ENCODE results near the gene IGSF21.

Gene IGSF21

DNA sequence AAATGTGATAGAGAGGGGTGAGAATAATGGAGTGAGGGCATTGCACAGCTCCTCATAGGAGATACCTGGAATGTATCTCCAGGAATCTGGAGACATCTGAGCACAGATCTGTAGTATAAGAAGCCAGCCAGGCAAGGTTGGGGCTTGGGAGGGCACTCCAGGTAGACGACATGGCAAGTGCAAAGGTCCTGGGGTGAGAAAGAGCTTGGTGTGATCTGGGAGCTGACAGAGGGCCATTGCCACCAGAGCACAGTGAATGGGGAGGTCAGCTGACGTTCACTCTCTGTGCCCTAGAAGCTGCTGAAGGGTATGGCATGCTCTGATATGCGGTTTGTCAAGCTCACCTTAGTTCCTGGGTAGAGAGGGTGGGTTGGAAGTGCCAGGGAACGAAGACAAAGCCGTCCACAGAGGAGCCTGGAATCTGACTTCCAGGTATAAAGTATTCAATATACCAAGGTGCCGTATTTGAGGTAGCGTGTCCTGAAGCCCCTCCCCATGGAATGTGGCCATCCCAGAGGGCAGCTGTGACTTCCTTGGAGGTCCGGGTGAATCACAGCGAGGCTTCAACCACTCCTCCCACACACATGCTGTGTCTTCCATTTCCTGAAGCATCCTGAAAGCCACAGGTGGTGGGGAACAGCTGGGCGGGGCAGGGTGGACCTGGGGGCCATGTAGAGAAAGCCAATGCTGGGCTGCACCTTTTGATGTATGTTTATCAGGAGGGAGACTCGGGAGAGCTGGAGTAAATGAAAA lies 190.5 kb downstream of the IGSF21 start:
- no peak for DNase-seq (ENCODE audit: low read depth in 2 of 2)

DNA sequence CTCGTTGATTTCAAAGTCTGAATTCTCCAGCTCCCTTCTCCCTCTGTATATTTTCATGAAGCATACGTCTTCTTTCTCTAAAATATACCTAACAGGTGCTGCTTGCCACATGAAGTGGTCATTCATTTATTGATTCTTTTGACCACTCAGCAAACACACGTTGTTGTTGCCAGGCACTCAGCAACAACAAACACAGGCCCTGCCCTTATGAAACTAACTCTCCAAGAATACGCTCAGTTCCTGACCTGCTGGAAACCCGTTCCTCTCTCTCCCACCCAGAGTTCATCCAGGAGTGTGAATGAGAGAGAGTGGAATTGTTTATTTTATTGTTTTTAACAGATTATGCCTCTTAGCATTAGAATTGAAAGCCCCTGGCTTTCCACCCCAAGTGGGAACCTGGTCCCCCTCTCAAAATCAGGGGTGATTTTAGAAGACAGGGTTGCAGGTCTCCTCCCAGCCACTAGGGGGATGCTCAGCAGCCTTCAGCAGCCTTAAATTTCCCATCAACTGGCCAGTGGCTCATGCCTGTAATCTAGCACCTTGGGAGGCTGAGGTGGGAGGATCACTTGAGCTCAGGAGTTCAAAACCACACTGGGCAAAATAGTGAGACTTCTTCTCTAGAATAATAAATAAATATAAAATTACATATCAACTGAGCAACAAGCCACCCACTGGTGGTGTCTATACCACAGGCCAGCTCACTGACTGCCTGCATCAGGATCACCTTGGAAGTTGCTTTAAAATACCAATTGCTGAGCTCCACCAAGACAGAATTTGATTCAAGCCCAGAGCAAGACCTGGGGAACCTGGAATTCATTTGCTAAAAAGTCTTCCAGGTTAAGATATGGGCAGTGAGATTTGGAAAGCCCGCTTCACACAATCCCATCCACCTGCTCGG lies 192.1 kb downstream of the IGSF21 start:
- DNase-seq (ENCODE audit: low read depth in 2 of 2): no peak

DNA sequence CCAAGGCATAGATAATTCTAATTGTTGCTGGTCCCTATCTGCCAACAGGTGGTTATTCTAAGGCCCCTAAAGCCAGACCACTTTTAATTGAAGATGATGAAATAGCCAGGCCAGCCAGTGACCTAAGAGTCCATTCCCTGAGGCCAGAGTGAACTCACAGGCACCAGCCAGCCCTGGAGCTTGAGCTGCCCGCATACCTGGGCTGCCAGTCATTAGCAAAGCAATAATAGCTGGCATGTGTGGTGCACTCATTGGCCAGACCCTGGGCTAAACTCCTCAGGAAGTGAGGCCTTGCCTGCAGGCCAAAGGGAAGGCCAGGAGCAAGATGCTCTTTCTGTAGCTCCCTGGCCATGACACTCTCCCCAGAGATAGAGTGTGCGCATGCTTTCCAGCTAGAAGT lies 192.8 kb downstream of the IGSF21 start:
- DNase-seq (ENCODE audit: low read depth in 2 of 2): no peak

DNA sequence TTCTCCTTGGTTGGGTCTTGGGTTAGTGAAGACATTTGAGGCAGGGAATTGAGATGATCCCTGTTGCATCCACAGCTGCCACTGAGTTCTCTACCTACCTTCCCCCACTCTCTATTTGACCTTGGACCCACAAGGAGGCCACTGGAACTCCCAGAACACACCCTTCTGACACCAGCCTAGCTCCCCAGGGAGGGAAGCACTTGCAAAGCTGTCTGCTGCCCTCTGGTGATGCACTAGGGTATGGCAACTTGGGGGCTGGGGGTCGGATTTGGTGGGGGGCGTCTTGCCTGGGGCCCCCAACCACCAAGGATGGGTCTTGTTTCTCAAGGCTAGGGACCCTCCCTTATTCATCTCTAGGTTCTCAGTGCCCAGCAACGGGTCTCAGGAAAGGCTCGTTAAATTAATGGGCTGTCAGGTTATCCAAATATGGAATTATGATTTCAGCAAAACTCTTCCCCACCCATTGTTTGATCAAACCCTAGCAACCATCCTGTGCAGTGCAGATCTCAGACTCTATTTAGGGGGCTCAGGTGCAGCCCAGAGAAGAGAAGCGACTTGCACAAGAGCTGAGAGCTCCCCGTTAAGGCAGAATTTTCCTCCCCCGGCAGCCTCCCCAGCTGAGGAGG lies 195.3 kb downstream of the IGSF21 start:
- no peak for DNase-seq (ENCODE audit: low read depth in 2 of 2)

DNA sequence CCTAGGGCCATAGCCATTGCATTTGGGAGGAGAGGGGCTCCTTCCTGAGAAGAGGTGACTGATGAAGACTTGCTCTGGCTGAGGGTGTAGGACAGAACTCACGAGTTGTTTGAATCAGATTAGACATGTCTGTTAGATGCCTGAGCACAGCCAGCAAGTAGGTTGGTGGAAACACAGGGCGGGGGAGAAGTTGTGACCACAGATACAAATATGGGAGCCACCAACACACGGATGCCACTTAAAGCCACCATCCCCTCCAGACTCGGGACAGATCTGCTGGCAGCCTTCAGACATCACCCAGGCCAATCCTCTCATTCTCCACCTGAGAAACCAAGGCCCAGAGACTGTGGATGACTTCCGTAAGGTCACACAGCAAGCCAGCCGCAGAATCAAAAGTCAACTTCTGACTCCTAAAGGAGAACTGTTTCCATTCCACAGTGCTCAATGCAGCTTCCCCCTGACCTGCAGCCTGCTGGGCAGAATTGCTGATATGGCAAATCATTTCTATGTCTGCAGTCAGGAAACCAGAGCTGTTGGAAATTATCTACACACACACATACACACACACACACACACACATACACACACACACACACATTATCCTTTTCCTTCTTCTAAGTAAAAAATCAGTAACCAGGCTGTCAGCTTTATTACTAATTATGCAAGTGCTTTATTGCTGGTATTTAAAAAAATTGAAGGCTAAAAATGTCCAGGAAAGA lies 196.7 kb downstream of the IGSF21 start:
- DNase-seq (ENCODE audit: low read depth in 2 of 2): no peak

DNA sequence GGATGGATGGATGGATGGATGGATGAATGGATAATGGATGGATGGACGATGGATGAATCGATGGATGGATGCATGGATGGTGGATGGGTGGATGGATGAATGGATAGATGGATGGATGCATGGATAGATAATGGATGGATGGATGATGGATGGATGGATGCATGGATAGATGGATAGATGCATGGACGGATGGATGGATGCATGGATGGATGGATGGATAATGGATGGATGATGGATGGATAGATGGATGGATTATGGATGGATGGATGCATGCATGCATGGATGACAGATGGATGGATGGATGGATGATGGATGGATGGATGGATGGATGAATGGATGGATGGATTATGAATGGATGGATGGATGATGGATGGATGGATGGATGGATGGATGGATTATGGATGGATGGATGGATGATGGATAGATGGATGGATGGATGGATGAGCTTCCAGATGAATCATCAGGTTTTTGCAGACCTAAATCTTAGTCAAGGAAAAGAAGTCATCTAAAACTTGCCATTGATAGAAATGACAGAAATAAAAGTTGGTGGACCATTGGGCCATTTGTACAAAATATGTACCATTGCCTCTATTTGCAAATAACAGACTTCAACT lies 197.7 kb downstream of the IGSF21 start:
- no peak for DNase-seq (ENCODE audit: low read depth in 2 of 2)

DNA sequence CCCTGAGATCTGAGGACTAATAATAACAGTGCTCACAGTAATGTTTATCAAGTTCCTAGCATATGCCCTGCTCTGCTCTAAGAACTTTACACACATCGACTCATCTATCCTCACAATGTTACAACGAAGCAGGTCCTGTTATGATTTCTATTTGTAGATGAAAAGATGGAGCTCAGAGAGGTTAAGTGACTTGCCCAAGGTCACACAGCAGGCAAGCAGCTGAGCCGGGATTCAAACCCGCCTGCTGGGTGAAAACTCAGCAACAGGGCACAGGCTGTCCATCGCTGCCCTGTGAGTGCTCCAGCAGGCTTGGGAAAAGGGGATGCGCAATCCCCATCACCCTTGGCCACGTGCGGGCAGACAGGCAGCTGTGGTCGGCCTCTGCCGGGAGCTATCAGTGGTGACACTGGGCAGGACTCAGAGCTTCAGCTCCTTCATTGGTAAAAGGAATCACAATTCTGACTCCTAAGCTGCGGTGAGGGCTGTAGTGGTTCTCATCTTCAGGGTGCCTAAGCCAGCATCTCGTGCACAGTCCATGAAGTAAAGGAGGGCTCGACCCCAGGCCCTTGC lies 199.8 kb downstream of the IGSF21 start:
- no peak for DNase-seq (ENCODE audit: low read depth in 2 of 2)

DNA sequence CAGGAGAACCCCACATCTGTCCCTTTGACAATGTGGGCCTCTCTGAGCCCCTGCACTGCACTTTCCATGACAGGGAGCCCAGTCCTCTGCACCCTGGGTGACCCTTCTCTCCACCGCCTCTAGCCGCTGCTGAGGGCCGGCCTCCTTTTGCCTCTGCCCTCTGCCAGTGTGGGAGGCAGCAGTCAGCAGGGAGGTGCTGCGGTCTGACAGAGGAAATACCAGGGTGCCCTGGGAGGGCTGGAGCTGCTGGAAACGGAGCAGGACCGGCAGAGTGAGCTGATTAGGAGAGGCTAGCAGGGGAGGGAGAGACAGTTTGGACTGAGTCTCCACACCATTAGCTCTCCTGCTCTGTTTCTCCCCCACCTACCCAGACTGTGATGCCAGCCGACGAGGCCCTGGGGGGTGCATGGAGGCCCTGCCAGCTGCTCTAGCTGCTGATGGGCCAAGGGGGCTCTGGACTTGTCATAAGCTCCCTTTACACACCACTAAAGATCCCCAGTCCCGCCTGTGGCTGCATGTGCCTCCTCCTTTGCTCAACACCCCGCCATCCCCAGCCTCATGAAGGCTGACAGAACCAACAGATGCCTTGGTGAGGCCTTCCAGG lies 202.1 kb downstream of the IGSF21 start:
- DNase-seq (ENCODE audit: low read depth in 2 of 2): no peak

DNA sequence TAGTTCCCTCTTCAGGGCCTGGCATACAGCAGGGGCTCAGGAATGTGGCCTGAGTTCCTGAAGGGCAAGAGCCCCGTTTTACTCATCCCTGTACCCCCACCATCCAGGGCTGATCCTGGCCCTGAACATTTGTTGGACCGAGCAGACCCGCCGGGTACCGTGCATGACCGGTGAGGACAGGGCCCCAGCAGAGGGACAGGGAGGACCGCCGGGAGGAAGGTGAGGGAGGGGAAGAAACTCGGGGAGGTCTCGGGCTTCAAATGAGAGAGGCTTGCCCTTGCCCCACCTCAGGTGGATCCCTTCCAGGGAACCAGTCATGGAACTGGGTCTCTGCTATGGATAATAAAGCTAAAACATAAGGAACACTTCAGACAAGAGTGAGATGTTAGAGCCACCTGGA lies 205.4 kb downstream of the IGSF21 start:
- DNase-seq (ENCODE audit: low read depth in 2 of 2): no peak

DNA sequence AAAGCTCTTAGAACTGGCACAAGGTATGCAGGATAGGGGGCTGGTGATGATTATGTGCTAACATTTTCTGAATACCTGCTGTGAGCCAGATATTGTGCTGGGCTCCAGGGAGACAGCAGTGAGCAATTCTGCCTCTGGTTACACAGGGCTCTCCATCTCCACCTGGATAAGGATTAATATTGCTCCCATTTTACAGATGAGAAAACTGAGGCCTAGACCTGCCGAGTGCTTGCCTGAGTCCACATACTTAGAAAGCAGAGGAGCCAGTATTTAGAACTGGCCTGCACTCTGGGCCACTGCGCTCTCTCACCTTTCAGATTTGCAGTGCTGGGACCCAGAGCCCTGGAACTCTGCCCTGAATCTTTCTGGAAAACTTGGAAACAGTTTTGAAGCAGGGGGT lies 205.9 kb downstream of the IGSF21 start:
- no peak for DNase-seq (ENCODE audit: low read depth in 2 of 2)

DNA sequence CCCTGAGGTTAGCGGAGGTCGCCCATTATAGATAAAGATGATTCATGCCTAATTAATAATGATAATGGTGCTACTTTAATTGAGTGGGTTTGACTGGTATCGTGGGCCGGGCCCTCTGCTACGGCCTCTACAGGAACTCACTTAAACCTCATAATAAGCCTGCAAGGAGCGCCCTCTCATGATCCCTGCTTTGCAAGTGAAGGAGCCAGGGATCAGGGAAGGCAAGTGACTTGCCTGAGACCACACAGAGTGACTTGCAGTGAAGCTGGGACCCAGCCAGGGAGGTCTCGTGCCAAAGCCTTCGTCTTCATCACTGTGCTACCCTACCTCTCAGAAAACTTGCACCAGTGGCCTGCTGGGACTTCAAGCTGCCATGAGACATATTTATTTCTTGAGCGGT lies 206.8 kb downstream of the IGSF21 start:
- no peak for DNase-seq (ENCODE audit: low read depth in 2 of 2)

DNA sequence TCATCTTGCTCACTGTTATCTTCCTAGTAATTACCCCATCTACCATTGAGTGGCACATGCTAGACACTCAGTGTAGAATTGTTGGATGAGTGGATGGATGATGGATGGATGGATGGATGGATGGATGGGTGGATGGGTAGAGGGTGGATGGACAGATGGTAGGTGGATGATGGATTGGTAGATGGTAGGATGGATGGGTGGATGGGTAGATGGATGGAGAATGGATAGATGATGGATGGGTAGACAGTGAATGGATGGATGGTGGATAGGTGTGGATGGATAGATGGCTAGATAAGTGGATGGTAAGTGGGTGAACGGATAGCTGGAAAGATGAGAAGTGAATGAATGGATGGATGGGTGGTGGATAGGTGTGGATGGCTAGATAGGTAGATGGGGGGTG lies 207.9 kb downstream of the IGSF21 start:
- no peak for DNase-seq (ENCODE audit: low read depth in 2 of 2)

DNA sequence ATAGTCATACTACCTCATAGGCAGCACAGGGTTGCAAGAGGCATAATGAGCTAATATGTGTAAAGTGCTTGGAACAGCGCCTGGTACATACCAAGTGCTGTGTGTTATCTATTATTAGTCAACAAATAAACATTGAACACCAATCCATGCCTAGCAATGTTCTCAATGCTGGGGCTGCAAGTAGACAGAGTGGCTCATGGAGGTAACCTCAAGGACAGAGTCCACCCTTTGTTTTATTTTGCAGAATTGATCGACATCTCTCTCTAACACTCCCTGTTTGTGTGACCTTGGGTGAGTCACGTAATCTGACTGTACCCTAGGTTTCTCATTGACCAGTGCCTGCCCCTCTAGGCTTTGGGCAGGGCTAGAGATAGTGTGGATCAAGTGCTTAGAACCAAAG lies 209.2 kb downstream of the IGSF21 start:
- DNase-seq (ENCODE audit: low read depth in 2 of 2): no peak

DNA sequence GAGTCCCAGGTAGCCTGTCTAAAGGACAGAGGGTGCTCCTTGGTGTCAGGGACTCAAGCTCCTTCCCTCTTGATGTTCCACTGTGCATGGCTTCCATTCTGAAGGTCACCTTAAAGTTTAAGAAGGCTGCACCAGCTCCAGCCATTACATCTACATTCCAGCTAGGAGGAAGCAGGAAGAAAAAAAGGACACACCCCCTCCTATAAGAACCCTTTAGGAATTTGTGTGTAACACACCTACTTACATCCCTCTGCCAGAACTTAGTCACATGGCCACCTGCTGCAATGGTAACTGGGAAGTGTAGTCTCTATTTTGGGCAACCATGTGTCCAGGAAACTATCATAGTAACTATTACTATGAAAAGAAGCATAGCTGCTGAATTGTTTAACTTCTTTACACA lies 211.5 kb downstream of the IGSF21 start:
- DNase-seq (ENCODE audit: low read depth in 2 of 2): no peak

DNA sequence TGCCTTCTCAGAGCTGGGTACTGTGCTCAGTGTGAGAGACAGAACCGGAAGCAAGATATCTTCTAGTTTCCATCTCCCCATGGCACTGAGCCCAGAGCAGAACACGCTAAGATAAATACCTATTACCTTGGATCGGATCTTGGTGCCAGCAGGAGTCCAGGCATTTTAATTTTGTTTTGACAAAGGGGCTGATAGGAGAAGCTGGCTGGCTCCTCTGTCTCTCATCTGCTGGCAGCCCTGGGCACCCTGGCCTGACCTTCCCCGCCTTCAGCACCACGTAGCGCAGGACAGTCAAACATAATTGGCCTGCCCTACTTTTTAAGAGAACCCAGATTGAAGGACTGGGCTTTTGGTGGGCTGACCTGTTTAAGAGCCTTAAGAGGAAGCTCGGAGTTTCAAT lies 212.5 kb downstream of the IGSF21 start:
- DNase-seq (ENCODE audit: low read depth in 2 of 2): no peak

DNA sequence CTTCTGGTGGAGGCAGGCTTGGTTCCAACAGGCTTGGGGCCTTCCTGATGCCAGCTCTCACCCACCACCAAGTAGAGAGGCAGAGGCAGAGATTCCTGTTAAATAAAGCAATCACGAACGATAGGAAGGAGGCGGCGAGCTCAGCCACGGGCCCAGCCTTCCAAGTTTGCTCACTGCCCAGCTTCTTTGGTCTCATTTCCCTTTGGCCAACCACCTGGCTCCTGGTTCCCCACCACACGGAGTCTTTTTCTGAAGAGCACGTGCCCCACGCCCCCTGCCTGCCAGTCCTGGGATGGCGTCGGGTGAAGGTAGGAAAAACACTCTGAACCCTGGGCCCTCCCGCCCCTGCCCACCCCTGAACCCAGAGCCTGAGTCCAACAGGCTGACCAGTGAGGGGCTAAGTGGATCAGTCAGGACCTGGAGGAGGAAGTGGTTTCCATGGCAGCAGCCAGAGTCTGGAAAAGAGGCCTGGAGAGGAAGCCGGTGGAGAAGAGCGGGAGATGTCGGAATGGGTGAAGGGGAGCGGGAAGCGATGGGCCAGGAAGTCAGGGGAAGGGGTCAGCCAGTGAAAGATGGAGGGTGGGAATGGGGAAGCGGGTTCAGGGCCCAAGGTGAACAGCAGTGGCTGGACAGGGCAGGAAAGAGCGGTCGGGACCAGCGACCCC lies 214.9 kb downstream of the IGSF21 start:
- no peak for DNase-seq (ENCODE audit: low read depth in 2 of 2)

DNA sequence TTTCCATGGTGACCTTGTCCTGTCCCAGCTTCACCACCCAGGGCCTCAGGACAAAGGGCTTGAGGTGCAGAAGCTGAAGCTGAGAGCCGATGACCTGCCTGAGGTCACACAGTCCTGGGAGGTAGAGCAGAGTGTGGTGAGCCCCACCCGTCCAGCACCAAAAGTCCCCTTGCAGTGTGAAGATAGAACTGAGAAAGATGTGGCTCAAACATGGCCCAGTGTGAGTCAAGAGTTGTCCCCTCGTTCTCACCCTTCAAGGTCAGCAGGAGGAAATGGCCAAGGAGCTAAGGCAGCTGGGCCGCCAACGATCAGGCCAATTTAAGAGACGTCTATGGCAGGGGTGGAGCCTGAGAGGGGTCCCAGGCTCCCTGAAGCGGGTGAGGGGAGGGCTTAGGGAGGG lies 215.7 kb downstream of the IGSF21 start:
- DNase-seq (ENCODE audit: low read depth in 2 of 2): no peak

DNA sequence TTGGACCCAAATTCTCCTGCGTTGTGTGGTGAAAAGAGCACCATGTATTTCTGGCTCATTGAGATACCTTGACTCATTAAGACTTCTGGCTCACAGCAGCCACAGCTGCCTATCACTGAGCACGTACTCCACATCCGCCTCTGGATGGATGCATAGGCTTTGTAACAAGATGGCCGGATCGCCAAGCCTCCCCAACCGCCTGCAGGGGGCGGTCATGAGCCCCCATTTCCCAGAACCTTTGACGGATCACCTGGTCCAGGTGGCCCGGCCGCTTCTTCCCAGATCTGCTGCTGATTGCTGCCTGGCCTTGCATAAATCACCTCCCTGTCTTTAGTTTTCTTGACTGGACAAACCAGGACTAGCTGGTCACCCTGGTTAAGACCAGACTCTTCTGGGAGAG lies 216.6 kb downstream of the IGSF21 start:
- no peak for DNase-seq (ENCODE audit: low read depth in 2 of 2)

DNA sequence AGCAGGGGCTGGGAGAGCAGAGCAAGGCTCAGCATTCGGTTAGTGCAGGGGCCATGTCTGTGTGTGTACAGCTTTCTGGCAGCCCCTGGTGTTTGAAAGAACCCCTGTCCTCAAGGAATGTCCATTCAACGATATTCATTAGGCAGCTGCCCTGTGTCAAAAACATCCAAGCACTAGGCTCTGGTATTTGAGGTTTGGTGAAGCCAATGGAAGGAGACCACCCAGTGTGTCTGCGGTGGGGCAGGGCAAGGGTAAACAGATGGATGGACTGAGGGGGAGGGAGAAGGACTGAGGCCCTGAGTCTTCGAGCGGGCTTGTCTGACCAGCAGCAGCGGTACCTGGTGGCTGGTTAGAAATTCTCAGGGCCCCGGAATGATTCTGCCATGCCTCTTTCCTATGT lies 217.5 kb downstream of the IGSF21 start:
- DNase-seq (ENCODE audit: low read depth in 2 of 2): no peak

DNA sequence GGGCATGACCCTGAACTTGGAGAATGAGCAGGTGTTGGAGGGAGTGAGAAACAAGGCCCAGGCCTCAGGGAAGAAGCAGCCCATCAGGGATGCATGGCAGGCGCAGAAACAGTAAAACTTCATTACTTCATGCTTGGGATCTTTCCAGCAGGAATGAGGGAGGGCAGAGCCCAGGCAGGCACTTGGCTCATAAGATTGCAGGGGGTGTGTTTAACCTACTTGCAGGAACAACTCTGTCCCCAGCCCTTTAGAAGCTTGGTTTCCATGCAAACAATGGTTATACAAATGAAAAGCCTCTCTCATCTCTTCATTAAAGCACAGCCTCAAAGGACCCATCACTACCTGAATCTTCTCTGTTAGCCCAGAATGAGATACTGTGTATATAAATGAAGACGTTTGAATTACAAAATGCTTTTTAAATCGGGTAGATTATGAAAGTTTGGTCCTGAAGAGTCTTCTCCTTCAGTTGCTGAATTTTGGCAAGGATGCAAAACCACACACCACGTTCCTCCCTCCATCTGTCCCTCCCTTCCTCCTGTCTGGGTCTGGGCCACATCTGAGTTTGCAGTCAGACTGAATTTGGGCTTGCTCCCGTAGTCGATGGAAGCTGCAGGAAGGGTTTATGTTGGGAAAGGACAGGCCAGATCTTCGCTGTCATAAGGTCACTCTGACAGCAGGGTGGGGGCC lies 218.8 kb downstream of the IGSF21 start:
- DNase-seq (ENCODE audit: low read depth in 2 of 2): no peak
